Tongue (tissue), 2 donors: ENCODE measurements around the gene AKAP13. TPM values are rescaled to one million over a fixed set of nuclear protein-coding genes. Genes with fewer than 3 reads are reported as not detected.

ENCODE experiments used
- DNase-seq: peaks from one replicate; pipeline ENCODE4 v3.0.0-alpha.2; 2015
- total RNA-seq: library from RNA; depleted of rRNA; stranded (reverse); fragments of >200 nt; gene quantifications from one replicate; pipeline ENCODE4 v1.2.3, GENCODE V29; 2014

Gene AKAP13
- total RNA-seq, 1 donor from 2014 or later, result 192 TPM

DNA sequence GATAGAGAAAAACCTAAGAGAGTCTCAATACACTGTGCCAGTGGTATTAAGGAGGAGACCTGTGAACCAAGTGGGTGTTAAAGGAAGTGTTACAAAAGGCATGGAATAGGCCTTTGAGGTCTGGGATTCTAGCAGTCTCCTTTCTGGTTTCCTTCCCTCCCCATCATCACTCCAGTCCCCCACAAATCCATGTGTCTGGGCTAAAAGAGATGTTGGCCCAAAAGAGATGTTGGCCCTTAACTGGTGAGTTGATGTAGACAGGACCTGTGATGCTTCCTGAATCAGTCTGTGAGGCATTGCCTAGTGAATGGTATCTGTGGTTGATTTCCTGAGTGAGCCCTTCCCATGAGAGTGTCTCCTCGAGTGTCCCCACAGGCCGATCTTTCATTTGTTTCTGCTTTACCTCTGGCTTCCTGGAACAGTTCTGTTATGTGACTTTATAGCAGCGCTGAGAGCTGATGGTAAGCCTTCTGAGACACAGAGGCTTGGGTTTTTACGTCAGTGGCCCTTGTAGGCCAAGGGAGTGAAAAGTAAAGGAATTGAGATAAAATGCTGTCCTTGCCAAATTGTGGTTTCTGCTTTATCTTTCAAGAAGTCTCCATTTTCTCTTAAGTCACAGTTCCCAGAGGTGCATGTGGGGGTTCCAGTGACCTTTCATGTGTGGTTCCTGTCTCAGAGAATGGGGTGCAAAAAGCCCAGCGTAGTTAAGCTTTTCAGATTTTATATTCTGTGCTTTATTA, 326.5 kb downstream of the AKAP13 start:
- peak; percentile 37 for DNase-seq

- DNase-seq, result peak; percentile 76
These were observed 327.3 kb downstream of the AKAP13 start for GRCh38 chr15:85707519-85708338.

DNA sequence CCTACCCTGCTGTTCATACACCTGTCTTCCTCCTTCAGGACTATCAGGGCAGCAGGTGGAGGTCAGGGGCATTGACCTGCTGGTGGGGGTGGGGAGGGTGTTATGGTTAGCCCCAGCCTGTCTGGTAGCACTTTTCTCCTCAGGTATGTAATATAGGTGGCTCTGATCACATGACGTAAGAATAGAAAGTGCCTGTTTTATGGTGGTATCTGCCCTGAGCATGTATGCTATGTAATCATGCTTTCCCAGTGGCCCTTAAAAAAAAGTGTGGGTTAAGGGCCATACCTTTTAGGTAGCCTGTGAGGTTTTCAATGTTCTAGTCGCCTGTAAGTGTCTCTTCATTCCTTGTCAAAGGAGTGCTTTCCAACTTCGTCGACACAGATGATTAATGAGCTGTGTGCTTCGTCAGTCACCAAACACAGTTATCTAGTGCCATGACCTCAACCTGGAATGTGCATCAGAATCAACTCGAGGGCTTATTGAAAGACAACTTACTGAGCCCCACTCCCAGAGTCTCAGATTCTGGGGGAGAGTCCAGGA, 328.1 kb downstream of the AKAP13 start:
- DNase-seq, result no peak

GRCh38 chr15:85709250-85709649, 328.8 kb downstream of the AKAP13 start:
- no peak for DNase-seq

GRCh38 chr15:85710340-85710842, 330.0 kb downstream of the AKAP13 start:
- no peak for DNase-seq

DNA sequence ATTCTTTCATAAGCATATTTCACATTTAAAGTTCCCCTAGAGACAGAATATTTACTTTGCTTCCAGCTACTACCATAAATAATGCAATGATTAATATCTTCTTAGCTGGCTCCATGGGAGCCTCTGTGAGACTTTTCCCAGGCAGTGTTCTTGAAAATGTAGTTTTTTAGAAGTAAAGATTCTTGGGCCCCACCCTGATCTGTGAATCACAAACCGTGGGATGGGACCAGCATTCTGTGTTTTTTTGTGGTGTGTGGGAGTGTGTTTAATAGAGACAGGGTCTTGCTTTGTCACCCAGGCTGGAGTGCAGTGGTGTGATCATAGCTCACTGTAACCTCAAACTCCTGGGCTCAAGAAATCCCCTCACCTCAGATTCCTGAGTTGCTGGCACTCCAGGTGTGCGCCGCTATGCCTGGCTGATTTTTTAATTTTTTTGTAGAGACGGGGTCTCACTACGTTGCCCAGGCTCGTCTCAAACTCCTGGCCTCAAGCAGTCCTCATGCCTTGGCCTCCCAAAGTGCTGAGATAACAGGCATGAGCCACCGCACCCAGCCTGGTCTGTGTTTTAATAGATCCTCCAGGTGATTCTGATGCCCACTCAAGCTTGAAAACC, 331.3 kb downstream of the AKAP13 start:
- DNase-seq, result no peak

GRCh38 chr15:85716261-85716660, 335.9 kb downstream of the AKAP13 start:
- no peak for DNase-seq

DNA sequence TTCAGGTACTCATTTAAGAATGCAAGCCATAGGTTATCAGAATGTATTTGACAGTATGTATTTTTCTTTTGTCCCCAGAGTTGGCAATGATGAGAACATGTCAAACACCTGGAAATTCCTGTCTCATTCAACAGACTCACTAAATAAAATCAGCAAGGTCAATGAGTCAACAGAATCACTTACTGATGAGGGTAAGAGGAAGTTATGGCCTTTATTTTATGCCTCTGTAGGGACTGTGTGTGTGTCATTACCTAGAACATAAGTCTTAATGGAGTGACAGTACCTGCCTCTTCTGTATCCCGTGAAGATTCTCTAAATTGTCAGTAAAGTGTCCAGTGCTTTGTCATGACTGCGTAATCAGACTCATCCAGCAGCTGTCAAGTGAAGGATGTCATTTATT, 336.8 kb downstream of the AKAP13 start:
- DNase-seq, result no peak

- DNase-seq, result no peak
These were observed 338.0 kb downstream of the AKAP13 start for GRCh38 chr15:85718271-85718971.

GRCh38 chr15:85718981-85719380, 338.6 kb downstream of the AKAP13 start:
- no peak for DNase-seq

GRCh38 chr15:85722374-85723152, 342.2 kb downstream of the AKAP13 start:
- no peak for DNase-seq

GRCh38 chr15:85723960-85724945, 343.9 kb downstream of the AKAP13 start:
- no peak for DNase-seq

DNA sequence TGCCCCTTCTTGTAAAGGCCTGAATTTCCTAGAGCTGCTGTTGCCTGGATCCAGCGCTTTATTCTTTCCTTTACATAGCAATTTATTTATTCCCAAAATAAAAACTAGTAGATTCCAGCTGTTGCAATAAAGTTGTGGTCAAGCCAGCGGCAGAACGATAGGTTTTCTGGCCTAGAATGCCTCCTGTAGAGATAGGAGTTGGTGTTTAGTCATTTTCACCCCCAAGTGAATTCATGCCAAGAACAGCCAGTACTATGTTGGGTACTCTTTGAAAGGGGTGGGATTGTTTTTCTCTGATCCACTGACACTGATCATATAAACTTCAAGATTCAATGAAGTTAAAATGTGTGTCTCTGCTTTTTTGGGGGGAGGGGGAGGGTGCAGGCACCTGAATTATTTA, 344.6 kb downstream of the AKAP13 start:
- no peak for DNase-seq

GRCh38 chr15:85725564-85725963, 345.2 kb downstream of the AKAP13 start:
- DNase-seq, result no peak

- DNase-seq, result no peak
These were observed 346.1 kb downstream of the AKAP13 start for GRCh38 chr15:85726454-85726853.

DNA sequence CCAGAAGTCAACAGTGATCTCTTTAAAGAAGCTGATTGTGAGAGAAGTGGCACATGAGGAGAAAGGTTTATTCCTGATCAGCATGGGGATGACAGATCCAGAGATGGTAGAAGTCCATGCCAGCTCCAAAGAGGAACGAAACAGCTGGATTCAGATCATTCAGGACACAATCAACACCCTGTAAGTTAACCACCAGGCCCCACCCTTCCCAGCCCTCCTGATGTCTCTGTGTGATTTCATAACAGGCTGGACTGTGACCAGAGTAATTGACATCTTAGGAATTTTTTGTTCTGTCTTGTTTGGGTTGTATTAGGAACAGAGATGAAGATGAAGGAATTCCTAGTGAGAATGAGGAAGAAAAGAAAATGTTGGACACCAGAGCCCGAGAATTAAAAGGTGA, 346.7 kb downstream of the AKAP13 start:
- DNase-seq, result no peak

DNA sequence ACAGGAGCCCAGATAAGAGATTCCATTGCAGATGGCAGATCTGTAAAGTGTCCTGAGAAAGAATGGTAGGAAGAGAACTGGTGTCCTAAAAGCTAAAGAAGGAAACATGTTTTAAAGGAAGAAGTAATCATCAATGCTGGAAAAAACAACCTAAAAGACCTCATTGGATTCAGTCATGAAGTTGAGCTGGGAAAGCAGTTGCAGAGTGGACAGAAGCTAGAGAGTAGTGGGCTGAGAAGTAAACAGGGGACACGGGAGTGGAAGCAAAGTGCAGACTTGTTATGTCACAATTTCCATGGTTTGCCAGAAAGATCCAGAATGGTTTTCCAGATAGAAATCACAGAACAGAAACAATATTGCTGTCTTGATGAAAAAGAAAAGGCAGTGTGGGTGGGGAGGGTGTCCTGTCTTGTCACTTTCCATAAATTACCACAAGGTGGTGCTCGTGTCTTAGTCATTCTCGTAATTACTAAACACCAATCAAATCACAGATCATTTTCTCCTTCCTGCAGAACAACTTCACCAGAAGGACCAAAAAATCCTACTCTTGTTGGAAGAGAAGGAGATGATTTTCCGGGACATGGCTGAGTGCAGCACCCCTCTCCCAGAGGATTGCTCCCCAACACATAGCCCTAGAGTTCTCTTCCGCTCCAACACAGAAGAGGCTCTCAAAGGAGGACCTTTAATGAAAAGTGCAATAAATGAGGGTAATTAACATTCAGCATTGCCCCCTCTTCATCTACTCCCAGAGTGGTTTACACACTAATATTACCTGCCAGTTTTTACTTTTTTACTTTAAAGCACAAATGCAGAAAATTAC, 349.8 kb downstream of the AKAP13 start:
- DNase-seq, result peak; percentile 85

- peak; percentile 37 for DNase-seq
These were observed 353.0 kb downstream of the AKAP13 start for GRCh38 chr15:85733416-85733815.

- no peak for DNase-seq
These were observed 356.7 kb downstream of the AKAP13 start for GRCh38 chr15:85737061-85737460.
